GM11168 (cell line): ENCODE results near the gene XKRX.

Experiments
- in situ Hi-C: fragments of 300-500 bp; cut with MboI; formaldehyde crosslinking; loops from one replicate; pipeline ENCODE4 v1.12.0; 2022; ENCODE audit warnings: low sequenced_read_pairs; ENCODE audit not compliant: unreplicated experiment

XKRX gene

GRCh38 chrX:100928660-100929613, at the start of gene XKRX:
Gene XKRX (minus strand): TSS chrX:100928917. CDS start chrX:100928304, 613 bp downstream.
- in situ Hi-C loops: no loop called here

- in situ Hi-C loops: no loop called here
Measured at GRCh38 chrX:100976211-100976610, 47.5 kb upstream of the XKRX start.

DNA sequence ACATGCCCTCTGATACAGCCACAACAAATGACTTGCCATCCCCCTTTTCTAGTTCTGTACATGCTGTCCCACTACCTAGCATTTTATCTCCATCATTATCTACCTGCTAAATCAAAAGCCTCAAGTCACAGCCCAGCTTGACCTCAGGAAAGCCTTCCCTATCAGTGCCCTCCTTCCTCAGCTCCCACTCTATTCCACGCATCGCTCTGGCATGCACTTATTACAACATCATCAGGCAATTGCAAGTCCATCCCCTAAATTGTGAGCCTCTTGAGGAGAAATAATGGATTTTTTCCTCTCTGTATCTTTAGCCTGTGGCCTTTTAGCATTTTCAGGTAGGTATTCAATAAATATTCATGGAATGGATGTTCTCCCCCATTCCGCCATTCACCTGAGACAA, 46.5 kb upstream of the XKRX start:
- in situ Hi-C loops: no loop called here

DNA sequence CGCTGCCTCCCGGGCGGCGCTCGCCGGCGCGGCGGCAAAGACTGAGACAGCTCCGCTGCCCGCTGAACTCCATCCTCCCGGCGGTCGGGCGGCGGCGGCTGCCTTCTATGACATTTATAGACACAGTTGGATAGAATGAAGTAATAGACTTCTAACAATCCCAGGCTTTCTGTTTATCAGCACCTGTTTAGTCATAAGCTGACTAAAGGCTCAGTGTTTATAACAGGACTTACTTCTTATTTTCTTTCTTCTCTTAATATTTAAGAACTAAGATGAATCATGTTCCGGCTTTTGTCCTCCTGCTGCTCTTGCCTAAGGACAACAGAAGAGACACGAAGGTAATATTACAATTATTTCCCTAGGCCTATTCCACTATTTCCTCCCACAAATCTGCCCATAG, 44.7 kb upstream of the XKRX start:
- in situ Hi-C loops: no loop called here

DNA sequence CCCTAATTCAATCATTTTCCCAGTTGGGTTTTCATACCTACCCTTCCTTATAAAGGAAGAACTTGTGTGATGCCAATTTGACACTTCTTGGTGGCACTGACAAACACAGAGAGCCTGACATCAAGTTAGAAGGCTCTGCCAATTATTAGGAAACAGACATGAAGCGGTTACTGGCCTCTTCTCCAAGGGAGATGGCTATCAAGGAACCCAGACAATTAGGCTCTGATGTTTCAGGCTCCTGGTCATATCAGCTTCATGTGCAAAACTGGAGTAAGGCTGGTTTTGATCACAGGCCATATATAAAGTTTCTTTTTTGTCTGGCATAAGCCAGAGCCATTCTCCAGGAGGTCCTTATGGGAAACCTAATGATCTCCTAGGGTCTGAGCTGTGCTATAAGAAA, 41.2 kb upstream of the XKRX start:
- in situ Hi-C loops: no loop called here

DNA sequence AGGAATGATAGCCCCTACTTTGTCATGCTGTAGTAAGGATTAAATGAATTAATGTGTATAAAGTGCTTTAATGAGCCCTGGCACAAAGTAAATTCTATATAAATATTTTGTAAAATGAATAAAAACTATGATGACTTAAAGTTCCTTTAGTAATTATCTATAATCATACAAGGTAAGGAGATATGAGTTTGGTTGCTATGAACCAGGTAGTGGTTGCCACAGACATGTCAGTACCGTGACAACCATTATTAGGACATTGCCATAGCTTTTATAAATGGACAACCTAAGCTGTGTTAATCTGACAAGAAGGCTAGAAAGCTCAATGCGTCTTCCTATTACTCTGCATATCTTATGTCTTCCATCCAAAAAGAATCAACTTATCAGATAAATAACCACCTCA, 40.7 kb upstream of the XKRX start, which contains the start of gene ARL13A:
ARL13A (plus strand) TSS at position 301 of the 400 bp plus-strand sequence. CDS start 3,982 bp downstream, outside the sequence.
- in situ Hi-C loops: no loop called here

DNA sequence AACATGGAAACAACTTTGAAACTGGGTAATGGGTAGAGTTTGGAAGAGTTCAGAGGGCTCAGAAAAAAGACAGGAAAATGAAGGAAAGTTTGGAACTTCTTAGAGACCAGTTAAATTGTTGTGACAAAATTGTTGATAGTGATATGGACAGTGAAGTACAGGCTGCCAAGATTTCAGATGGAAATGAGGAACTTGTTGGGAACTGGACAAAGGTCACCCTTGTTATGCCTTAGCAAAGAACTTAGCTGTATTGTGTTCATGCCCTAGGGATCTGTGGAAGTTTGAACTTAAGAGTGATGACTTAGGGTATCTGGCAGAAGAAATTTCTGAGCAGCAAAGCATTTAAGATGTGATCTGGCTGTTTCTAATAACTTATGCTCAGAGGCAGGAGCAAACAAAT, 35.6 kb upstream of the XKRX start:
- in situ Hi-C loops: no loop called here

- in situ Hi-C loops: no loop called here
Measured at GRCh38 chrX:100962811-100963210, 34.1 kb upstream of the XKRX start.

GRCh38 chrX:100948557-100948956, 19.8 kb upstream of the XKRX start:
- in situ Hi-C loops: no loop called here

DNA sequence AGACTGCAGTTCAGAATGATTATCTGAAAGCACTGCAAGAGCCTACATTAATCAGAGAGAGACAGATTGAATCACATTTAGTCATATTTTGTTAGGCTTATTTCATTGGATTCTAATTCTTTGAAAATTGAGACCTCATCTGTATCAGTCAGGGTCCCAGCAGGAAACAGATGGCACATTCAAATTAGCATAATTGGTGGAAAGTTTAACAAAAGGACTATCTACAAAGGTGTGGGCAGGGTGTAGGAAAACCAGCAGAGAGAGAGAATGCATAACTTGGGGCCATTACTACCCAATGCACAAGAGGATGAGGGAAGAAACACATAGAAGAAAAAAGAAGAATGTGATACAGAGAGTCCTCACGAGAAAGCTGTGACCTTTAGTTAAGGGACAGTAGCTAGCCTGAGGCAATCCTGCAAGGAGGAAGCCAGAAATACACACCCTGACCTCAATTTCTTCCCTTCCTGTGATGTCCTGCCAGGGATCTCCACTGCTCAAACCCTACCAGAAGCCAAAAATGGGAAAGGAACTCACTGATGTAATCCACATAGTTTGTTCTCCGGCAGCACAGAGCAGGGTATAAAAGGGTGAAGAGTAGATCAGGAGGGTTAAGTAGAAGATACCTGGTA, 17.7 kb upstream of the XKRX start:
- in situ Hi-C loops: no loop called here

- in situ Hi-C loops: no loop called here
Measured at GRCh38 chrX:100944601-100945000, 15.9 kb upstream of the XKRX start.

GRCh38 chrX:100939333-100939732, 10.6 kb upstream of the XKRX start:
- in situ Hi-C loops: no loop called here

- in situ Hi-C loops: no loop called here
Measured at GRCh38 chrX:100935767-100936166, 7.0 kb upstream of the XKRX start.

DNA sequence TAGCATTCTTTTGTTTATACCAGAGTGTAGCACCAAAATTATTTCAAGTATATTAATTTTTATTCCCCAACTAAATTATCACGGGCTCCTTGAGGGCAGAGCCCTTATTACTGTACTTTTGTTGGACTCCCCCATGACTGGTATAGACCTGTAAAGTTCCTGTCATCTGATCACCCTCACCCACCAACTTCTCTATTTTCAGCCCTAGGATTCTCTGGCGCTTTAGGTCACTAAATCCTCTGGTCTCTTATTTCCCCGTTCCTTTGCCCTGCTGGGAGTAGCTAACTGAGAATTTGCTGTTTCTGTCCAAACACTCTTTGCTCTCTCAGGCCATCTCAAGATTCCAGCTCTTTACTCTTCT, 3.2 kb upstream of the XKRX start:
- in situ Hi-C loops: no loop called here

GRCh38 chrX:100931218-100931924, 2.7 kb upstream of the XKRX start:
- in situ Hi-C loops: no loop called here

DNA sequence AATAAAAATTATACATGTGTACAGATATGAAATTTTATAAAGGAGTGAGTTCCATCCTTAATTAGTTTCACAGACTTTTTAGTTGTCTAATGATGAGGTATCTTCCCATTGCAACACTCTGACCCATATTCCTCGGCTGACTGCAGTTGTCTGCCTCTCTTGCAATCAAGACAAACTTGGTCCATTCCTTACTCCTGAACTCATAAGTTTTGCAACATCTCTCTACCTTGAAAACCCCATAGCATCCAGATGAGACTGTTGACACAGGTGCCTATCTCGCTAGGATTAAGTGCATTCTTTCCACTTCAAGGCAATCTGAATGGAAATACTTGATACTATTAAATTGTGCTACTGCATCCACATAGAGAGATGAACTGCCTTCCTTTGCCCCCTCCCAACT, 2.3 kb downstream of the XKRX start:
- in situ Hi-C loops: no loop called here

GRCh38 chrX:100924375-100924774, 4.3 kb downstream of the XKRX start:
- in situ Hi-C loops: no loop called here

GRCh38 chrX:100915562-100915961, 13.2 kb downstream of the XKRX start:
- in situ Hi-C loops: no loop called here

DNA sequence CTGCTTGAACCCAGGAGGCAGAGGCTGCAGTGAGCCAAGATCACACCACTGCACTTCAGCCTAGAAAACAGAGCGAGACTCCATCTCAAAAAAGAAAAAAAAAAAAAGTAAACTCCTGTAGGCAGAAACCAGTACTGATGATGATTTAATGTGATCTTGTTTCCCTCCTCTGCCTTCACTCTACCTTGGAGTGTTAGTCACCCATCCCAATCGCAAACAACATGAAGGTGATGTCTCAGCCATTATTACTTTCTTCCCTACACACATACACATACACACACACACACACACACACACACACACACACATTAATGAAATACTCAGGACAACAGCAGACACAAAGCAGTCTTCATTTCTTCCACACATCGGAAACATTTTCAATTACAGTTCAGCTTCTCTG, 15.6 kb downstream of the XKRX start:
- in situ Hi-C loops: no loop called here

GRCh38 chrX:100911731-100912130, 17.0 kb downstream of the XKRX start:
- in situ Hi-C loops: no loop called here

DNA sequence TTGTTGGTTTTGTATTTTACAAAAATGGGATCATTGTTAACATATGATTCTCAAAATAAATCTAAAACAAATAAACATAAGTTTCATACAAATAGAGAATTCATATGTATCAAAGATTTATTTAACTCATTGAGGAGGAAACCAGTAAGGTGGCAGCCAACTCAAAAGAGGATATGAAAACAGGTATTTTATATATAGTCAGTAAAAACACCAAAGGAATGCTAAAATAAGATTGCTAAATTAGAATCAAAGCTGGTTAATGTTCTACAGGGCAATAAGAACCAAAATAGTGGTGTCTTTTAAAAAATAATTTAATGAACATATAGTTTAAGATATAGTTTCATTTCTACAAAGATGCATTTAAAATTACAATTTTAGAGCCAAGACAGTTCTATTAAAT, 23.1 kb downstream of the XKRX start:
- in situ Hi-C loops: no loop called here
